PC-9 (cell line): Measurements from ENCODE around the gene CNNM2. TPM values are rescaled to one million over a fixed set of nuclear protein-coding genes. Genes with fewer than 3 reads are reported as not detected.
A peak's percentile ranks its signal among the peaks of the same experiment; 100 is the strongest.

Experiments used
- BruUV-seq: library from RNA; stranded (reverse); fragments of 400-500 nt; replicated peaks from 2 replicates; lab custom pipeline; 2021; lab: Mats Ljungman, UMichigan
- CTCF ChIA-PET: fragments of 300-600 bp; sonication (Branson Sonifier 250); formaldehyde crosslinking; loops from one replicate; lab custom pipeline; 2022; ENCODE audit warnings: antibody characterized with exemption; lab: Charles Lee
- POLR2A ChIA-PET: fragments of 300-600 bp; sonication (Branson Sonifier 250); formaldehyde crosslinking; loops from one replicate; lab custom pipeline; 2022; ENCODE audit warnings: antibody characterized with exemption; ENCODE audit not compliant: unreplicated experiment; lab: Charles Lee
- DNase-seq, 2 experiments: peaks; one replicate each; pipeline versions ENCODE4 v3.0.0 to v3.0.0-alpha.2; 2015 to 2022; ENCODE audit warnings: mixed read lengths in 1 of 2
- H2AFZ ChIP-seq: fragments of 200-600 bp; sonication (generic); 2 replicates; pipeline ENCODE4 v1.8.1; 2017; ENCODE audit warnings: antibody characterized with exemption
- H3F3A ChIP-seq: fragments of 200-600 bp; sonication (generic); 2 replicates; pipeline ENCODE4 v1.8.1; 2017; ENCODE audit warnings: antibody characterized with exemption, mild to moderate bottlenecking, low read depth; ENCODE audit not compliant: insufficient read depth
- H3K27ac ChIP-seq: fragments of 200-600 bp; sonication (generic); 2 replicates; pipeline ENCODE4 v1.6.1; 2016; ENCODE audit warnings: mixed run types
- H3K27me3 ChIP-seq: fragments of 200-600 bp; sonication (generic); 2 replicates; pipeline ENCODE4 v1.6.1; 2016; ENCODE audit warnings: low read depth, mixed run types; ENCODE audit not compliant: insufficient read depth
- H3K36me3 ChIP-seq: fragments of 200-600 bp; sonication (generic); 2 replicates; pipeline ENCODE4 v1.6.1; 2016; ENCODE audit warnings: low read depth, mixed run types
- H3K4me1 ChIP-seq: fragments of 200-600 bp; sonication (generic); replicated peaks from 2 replicates; pipeline ENCODE4 v1.6.1; 2016; ENCODE audit warnings: mixed run types; ENCODE audit not compliant: insufficient read depth
- H3K4me2 ChIP-seq: fragments of 200-600 bp; sonication (generic); 2 replicates; pipeline ENCODE4 v1.6.1; 2017; ENCODE audit warnings: mixed run types
- H3K4me3 ChIP-seq: fragments of 200-600 bp; sonication (generic); 2 replicates; pipeline ENCODE4 v1.6.1; 2016; ENCODE audit warnings: mixed run types
- H3K79me2 ChIP-seq: fragments of 200-600 bp; sonication (generic); 2 replicates; pipeline ENCODE4 v1.6.1; 2017; ENCODE audit warnings: low read depth, mixed run types
- H3K9me2 ChIP-seq: fragments of 200-600 bp; sonication (generic); 2 replicates; pipeline ENCODE4 v1.8.1; 2017; ENCODE audit warnings: mild to moderate bottlenecking; ENCODE audit not compliant: insufficient read depth
- H3K9me3 ChIP-seq: fragments of 200-600 bp; sonication (generic); 2 replicates; pipeline ENCODE4 v1.8.1; 2016; ENCODE audit warnings: low read depth; ENCODE audit not compliant: insufficient read depth
- H4K20me1 ChIP-seq: fragments of 200-600 bp; sonication (generic); 2 replicates; pipeline ENCODE4 v1.8.1; 2017; ENCODE audit not compliant: insufficient read depth
- CTCF ChIP-seq: fragments of 200-600 bp; sonication (generic); conservative IDR thresholded peaks from 2 replicates; pipeline ENCODE4 v1.6.1; 2017; ENCODE audit warnings: mixed run types, antibody characterized with exemption, mild to moderate bottlenecking, moderate library complexity
- EZH2 ChIP-seq: fragments of 200-600 bp; sonication (generic); IDR thresholded peaks from 2 replicates; pipeline ENCODE4 v1.8.0; 2017; ENCODE audit warnings: antibody characterized with exemption, low read depth
- intact Hi-C: fragments of 100-400 bp; cut with micrococcal nuclease; formaldehyde crosslinking; loops from one replicate; pipeline ENCODE4 v1.10.0; 2022; ENCODE audit not compliant: unreplicated experiment
- total RNA-seq: library from RNA; stranded (reverse); gene quantifications from 2 replicates; pipeline ENCODE4 v1.2.3, GENCODE V29; 2021

Gene CNNM2
- total RNA-seq, 1 experiment from 2014 or later = 8.8 TPM

- H3F3A ChIP-seq = no peaks in the 10 kb centered on the region
- no peaks in the 10 kb centered on the region for H3K79me2 ChIP-seq
- BruUV-seq = no TSS peak
- TF ChIP-seq CTCF (no peak), EZH2 (no peak)
- H3K4me1 ChIP-seq = peaks cover 22% of the 10 kb centered on the region
- H3K4me2 ChIP-seq = peak overlapping the region; percentile 82
- H3K27me3 ChIP-seq = no peaks in the 10 kb centered on the region
- POLR2A ChIA-PET = no interaction called here
- intact Hi-C loops = loop anchor here (2.0 to 10.0 kb wide), 4 partner anchors 329 to 566 kb away; partner anchors contain the start of genes ATP5MK, PDCD11 and RPEL1
- no peak for DNase-seq
- no peaks in the 10 kb centered on the region for H3K9me3 ChIP-seq
- CTCF ChIA-PET = interaction anchor here (0.6 kb wide), 1 partner anchor 101 kb away, joined by 18 read pairs; no protein-coding TSS in a partner anchor
- H4K20me1 ChIP-seq = no peaks in the 10 kb centered on the region
- H3K27ac ChIP-seq = no peak overlapping the region
- H2AFZ ChIP-seq = peak overlapping the region; percentile 87
- no peaks in the 10 kb centered on the region for H3K36me3 ChIP-seq
- H3K4me3 ChIP-seq = peak overlapping the region; percentile 96; the same call in 1 of the 2 replicates
- H3K9me2 ChIP-seq = no peaks in the 10 kb centered on the region
Observed at GRCh38 chr10:102916173-102916572, 1.9 kb upstream of the CNNM2 start.

GRCh38 chr10:102917314-102917961 lies 656 bp upstream of the CNNM2 start:
- Histone ChIP-seq H3K36me3 (no peaks in the 10 kb centered on the region), H3K9me3 (no peaks in the 10 kb centered on the region), H3K4me2 (peak overlapping the region; percentile 82), H4K20me1 (no peaks in the 10 kb centered on the region), H3K9me2 (no peaks in the 10 kb centered on the region), H2AFZ (peak overlapping the region; percentile 87), H3K27ac (0 out of 2 replicates have a peak overlapping the region, but pooled peaks have one; percentile 27), H3K79me2 (no peaks in the 10 kb centered on the region), H3K4me3 (peak overlapping the region; percentile 96), H3K4me1 (peaks cover 34% of the 10 kb centered on the region), H3K27me3 (no peaks in the 10 kb centered on the region), H3F3A (no peaks in the 10 kb centered on the region)
- intact Hi-C loops = loop anchor here (1.0 to 10.0 kb wide), 5 partner anchors 152 to 565 kb away; partner anchors contain the start of genes ATP5MK, PDCD11 and RPEL1
- ChIA-PET POLR2A (interaction anchor here (0.5 to 0.6 kb wide), 2 partner anchors 276 to 287 kb away, joined by 4 to 5 read pairs; partner anchors contain the start of gene NT5C2), CTCF (interaction anchor here (0.7 to 1.2 kb wide), 4 partner anchors 155 to 360 kb away, joined by 3 to 6 read pairs (median 4); no protein-coding TSS in a partner anchor)
- no peak for TF ChIP-seq EZH2
- TF ChIP-seq CTCF = peak; percentile 92
- peak; percentile 51 to 74 for DNase-seq
- BruUV-seq = no TSS peak

GRCh38 chr10:102918817-102919245 lies 737 bp downstream of the CNNM2 start:
- H3K4me3 ChIP-seq = peak overlapping the region; percentile 96
- no peaks in the 10 kb centered on the region for H3K9me3 ChIP-seq
- POLR2A ChIA-PET = no interaction called here
- no peaks in the 10 kb centered on the region for H4K20me1 ChIP-seq
- H3F3A ChIP-seq = no peaks in the 10 kb centered on the region
- H3K4me1 ChIP-seq = peaks cover 36% of the 10 kb centered on the region
- TF ChIP-seq EZH2 (no peak), CTCF (no peak)
- H3K9me2 ChIP-seq = no peaks in the 10 kb centered on the region
- CTCF ChIA-PET = no interaction called here
- no peak overlapping the region for H3K27ac ChIP-seq
- peak overlapping the region; percentile 87 for H2AFZ ChIP-seq
- H3K4me2 ChIP-seq = peak overlapping the region; percentile 75
- no TSS peak for BruUV-seq
- no peaks in the 10 kb centered on the region for H3K27me3 ChIP-seq
- no peak for DNase-seq
- intact Hi-C loops = loop anchor here (1.0 to 10.0 kb wide), 4 partner anchors 190 to 563 kb away; partner anchors contain the start of genes ATP5MK and PDCD11
- H3K79me2 ChIP-seq = peaks cover 4% of the 10 kb centered on the region; the same call in 1 of the 2 replicates
- no peaks in the 10 kb centered on the region for H3K36me3 ChIP-seq
